D721Med (cell line): ENCODE data around the gene RB1.
"Not testable (repeated sequence)": the region's sequence is repeated elsewhere in the genome, so short reads cannot be mapped to it uniquely, and the experiment has no call there.

Experiments
- DNase-seq: peaks from one replicate; pipeline ENCODE4 v3.0.0; 2011; ENCODE audit warnings: low spot score; ENCODE audit not compliant: insufficient read length
- FAIRE-seq: peaks from 2 replicates; lab custom pipeline; 2011; peaks lifted over from hg19 to GRCh38; lab: Jason Lieb, UNC
- CTCF ChIP-seq: IDR thresholded peaks from 2 replicates; pipeline ENCODE4 v1.5.1; 2012; ENCODE audit warnings: mild to moderate bottlenecking, control low read depth; ENCODE audit not compliant: insufficient read depth; ENCODE audit errors: missing control alignments

The RB1 gene

GRCh38 chr13:48320399-48320790, 16.8 kb downstream of the RB1 start:
- FAIRE-seq (no peak), DNase-seq (no peak)
- no peak for TF ChIP-seq CTCF

- TF ChIP-seq CTCF = no peak
- DNase-seq (no peak), FAIRE-seq (no peak)
These were observed 17.4 kb downstream of the RB1 start for GRCh38 chr13:48320891-48321510.

GRCh38 chr13:48322294-48322693, 18.7 kb downstream of the RB1 start:
- no peak for FAIRE-seq
- DNase-seq = no peak
- no peak for TF ChIP-seq CTCF

- DNase-seq (no peak), FAIRE-seq (no peak)
- no peak for TF ChIP-seq CTCF
These were observed 30.4 kb downstream of the RB1 start for GRCh38 chr13:48333976-48334375.

GRCh38 chr13:48334534-48335127, 31.1 kb downstream of the RB1 start:
- DNase-seq (no peak), FAIRE-seq (peak; percentile 67)
- peak; percentile 59 for TF ChIP-seq CTCF

GRCh38 chr13:48339198-48339597, 35.6 kb downstream of the RB1 start:
- DNase-seq, FAIRE-seq: not testable (repeated sequence)

GRCh38 chr13:48344264-48344663, 40.7 kb downstream of the RB1 start:
- no peak for TF ChIP-seq CTCF
- no peak for FAIRE-seq
- no peak for DNase-seq
